Measurements from ENCODE around the gene TIPARP. TPM values are rescaled to one million over a fixed set of nuclear protein-coding genes. Genes with fewer than 3 reads are reported as not detected.

The TIPARP gene
- total RNA-seq, 4 donors from 2014 or later: 27.7 to 287 (median 98.7) TPM

DNA sequence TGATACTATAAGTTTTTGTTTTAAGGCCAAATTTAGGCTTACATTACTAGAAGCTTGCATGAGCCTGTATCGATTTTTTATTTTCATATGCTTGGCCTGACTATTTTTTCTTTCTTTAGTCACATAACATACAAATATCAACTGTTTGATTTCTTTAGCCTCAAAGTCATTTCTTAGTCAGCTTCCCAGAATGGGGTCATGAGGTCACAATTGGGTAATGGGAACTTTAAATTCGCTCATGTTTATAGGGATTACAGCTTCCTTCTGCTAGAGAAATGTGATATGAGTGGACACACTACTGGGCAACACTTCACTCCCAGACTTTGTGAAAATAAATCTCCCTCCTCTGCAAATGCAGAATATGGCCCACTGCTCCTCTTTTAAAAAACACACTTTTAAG lies 9.1 kb upstream of the TIPARP start:
- DNase-seq (ENCODE audit: low spot score): no peak
- no peak for ATAC-seq (ENCODE audit: low FRiP score)
- TF ChIP-seq, protein P1, sequence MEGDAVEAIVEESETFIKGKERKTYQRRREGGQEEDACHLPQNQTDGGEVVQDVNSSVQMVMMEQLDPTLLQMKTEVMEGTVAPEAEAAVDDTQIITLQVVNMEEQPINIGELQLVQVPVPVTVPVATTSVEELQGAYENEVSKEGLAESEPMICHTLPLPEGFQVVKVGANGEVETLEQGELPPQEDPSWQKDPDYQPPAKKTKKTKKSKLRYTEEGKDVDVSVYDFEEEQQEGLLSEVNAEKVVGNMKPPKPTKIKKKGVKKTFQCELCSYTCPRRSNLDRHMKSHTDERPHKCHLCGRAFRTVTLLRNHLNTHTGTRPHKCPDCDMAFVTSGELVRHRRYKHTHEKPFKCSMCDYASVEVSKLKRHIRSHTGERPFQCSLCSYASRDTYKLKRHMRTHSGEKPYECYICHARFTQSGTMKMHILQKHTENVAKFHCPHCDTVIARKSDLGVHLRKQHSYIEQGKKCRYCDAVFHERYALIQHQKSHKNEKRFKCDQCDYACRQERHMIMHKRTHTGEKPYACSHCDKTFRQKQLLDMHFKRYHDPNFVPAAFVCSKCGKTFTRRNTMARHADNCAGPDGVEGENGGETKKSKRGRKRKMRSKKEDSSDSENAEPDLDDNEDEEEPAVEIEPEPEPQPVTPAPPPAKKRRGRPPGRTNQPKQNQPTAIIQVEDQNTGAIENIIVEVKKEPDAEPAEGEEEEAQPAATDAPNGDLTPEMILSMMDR (IDR thresholded peaks at IDR 0.05): no peak

DNA sequence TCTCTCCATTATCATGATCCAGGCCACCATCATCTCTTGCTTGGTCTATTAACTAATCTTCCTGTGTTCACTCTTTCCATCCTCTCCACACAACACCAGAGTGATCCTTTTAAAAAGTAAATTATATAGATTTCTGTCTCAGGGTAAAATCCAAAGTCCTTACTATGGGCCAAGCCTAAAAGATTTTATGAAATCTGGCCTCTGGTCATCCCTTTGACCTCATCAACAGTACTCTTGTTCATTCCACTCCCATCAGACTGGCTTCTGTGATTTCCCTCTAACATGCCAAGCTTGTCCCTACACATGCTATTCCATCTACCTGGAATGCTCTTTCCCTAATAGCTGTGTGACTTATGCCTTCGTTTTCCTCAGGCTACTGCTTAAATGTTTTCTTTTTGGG lies 8.3 kb upstream of the TIPARP start:
- TF ChIP-seq, protein P1 (IDR thresholded peaks at IDR 0.05): no peak
- DNase-seq (ENCODE audit: low spot score): no peak
- ATAC-seq (ENCODE audit: low FRiP score): no peak

DNA sequence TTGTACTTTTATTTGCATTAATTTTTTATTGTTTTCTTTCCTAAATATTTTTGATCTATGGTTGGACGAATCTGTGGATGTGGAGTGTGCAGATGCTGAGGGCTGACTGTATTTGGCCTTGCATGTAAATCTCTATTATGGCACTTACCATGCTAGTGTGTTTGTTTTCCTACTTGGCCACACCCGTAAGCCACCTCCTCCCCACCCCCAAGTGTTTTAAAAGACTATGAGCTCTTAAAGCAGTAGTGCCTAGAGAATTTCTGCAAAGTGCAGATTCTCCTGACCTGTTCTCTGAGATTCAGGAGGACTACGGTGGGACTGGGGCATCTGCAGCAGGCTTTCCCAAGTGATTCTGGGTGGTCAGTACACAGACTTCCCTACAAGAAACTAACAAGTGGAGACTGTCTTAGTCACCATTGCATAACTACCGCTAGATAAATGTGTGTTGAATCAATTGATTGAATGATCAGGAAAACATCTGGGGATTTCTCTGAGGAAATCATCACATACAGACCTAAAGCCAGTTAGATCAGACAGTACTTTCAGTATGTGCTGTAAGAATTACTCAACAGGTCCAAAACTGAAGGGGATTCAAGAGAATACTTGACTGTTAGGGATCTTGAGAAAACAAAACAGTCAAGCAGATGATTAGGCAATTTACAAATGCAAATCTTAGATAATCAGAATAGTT lies 6.2 kb upstream of the TIPARP start:
- TF ChIP-seq, protein P1 (IDR thresholded peaks at IDR 0.05): no peak
- no peak for DNase-seq (ENCODE audit: low spot score)
- peak; percentile 41 for ATAC-seq (ENCODE audit: low FRiP score)

DNA sequence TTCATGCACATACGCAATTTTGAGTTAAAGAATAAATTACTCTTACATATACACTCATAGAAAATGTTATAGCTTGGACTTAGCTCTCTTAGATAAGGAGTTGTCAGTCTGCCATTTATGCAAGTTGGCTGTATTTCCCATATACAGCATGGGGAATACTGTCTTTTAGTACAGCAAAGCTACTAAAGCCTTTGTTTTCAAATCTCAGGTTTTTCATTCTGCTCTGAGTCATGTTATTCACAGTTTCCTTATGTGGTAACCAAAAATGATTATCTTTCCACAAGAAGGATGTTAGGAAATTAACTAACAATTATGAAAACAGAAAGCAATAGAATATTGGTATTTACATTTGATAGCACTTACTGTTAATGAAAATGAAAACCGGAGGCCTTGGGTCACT lies 4.3 kb upstream of the TIPARP start:
- DNase-seq (ENCODE audit: low spot score) (no peak), ATAC-seq (ENCODE audit: low FRiP score) (no peak)
- TF ChIP-seq, protein P1 (IDR thresholded peaks at IDR 0.05): no peak

DNA sequence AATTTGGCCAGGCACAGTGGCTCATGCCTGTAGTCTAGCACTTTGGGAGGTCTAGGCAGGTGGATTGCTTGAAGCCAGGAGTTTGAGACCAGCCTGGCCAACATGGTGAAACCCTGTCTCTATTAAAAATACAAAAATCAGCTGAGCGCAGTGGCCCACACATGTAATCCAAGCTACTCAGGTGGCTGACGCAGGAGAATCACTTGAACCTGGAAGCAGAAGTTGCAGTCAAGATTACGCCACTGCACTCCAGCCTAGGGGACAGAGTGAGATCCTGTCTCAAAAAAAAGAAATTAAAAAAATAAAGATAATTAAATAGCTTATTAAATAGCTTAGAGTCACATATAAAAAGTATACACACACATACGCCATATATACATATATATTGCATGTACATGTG lies 3.7 kb upstream of the TIPARP start:
- no peak for ATAC-seq (ENCODE audit: low FRiP score)

DNA sequence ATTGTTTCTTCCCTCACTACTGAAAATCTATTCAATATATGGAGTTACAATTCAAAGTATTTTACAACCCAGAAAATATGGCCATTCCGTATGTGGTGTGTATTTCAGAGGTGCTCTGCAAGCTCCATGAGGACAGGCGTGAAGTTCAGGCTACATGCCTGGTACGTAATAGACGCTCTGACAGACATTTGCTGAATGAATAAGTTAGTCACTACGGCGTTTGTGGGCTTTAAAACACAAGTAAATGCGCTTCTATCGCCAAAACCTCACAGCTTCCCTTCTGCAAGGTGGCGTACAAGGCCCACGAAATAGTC lies 701 bp upstream of the TIPARP start:
- ATAC-seq (ENCODE audit: low FRiP score) (no peak), DNase-seq (ENCODE audit: low spot score) (no peak)
- TF ChIP-seq, protein P1 (IDR thresholded peaks at IDR 0.05): no peak

More for the DNA sequence above, 3.7 kb upstream of the TIPARP start:
- DNase-seq (ENCODE audit: low spot score): no peak
- TF ChIP-seq, protein P1 (IDR thresholded peaks at IDR 0.05): no peak
